NCI-H510A treated with DMSO at 0.1 percent for 48 hours (cell line): ENCODE measurements around the gene FBXW10B.
"Not testable (repeated sequence)": the region's sequence is repeated elsewhere in the genome, so short reads cannot be mapped to it uniquely, and the experiment has no call there.

Experiments used
- DNase-seq: peaks from one replicate; lab custom pipeline; 2025; lab: John Stamatoyannopoulos, UW

FBXW10B gene

GRCh38 chr17:15619331-15620058 lies at the start of gene FBXW10B:
Gene FBXW10B, minus strand, starts transcription at chr17:15619704. Its CDS starts 192 bp downstream, at chr17:15619512.
- not testable (repeated sequence) for DNase-seq

GRCh38 chr17:15663691-15664090 lies 44.2 kb upstream of the FBXW10B start:
- DNase-seq = no peak

- no peak for DNase-seq
These were observed 43.7 kb upstream of the FBXW10B start for GRCh38 chr17:15663176-15663575.

- DNase-seq = no peak
These were observed 43.2 kb upstream of the FBXW10B start for GRCh38 chr17:15662681-15663080.

- no peak for DNase-seq
These were observed 40.6 kb upstream of the FBXW10B start for GRCh38 chr17:15660077-15660476.

- DNase-seq = no peak
These were observed 40.2 kb upstream of the FBXW10B start for GRCh38 chr17:15659663-15660062.

- DNase-seq = no peak
These were observed 39.7 kb upstream of the FBXW10B start for GRCh38 chr17:15659236-15659635.

- DNase-seq = no peak
These were observed 38.8 kb upstream of the FBXW10B start for GRCh38 chr17:15658296-15658695.

GRCh38 chr17:15657868-15658267 lies 38.4 kb upstream of the FBXW10B start:
- no peak for DNase-seq

GRCh38 chr17:15654886-15655561 lies 35.5 kb upstream of the FBXW10B start:
- no peak for DNase-seq

- not testable (repeated sequence) for DNase-seq
These were observed 34.9 kb upstream of the FBXW10B start for GRCh38 chr17:15654401-15654800.

- no peak for DNase-seq
These were observed 33.5 kb upstream of the FBXW10B start for GRCh38 chr17:15652960-15653359.

GRCh38 chr17:15651583-15652110 lies 32.1 kb upstream of the FBXW10B start:
- DNase-seq = peak; percentile 97

GRCh38 chr17:15650741-15651582 lies 31.5 kb upstream of the FBXW10B start:
- peak; percentile 90 for DNase-seq

GRCh38 chr17:15649861-15650421 lies 30.4 kb upstream of the FBXW10B start:
- peak; percentile 32 for DNase-seq

GRCh38 chr17:15648386-15648785 lies 28.9 kb upstream of the FBXW10B start:
- DNase-seq = no peak

GRCh38 chr17:15645942-15646312 lies 26.4 kb upstream of the FBXW10B start:
- peak; percentile 67 for DNase-seq

GRCh38 chr17:15645099-15645941 lies 25.8 kb upstream of the FBXW10B start:
- DNase-seq = peak; percentile 49

GRCh38 chr17:15642505-15643251 lies 23.2 kb upstream of the FBXW10B start:
- DNase-seq = not testable (repeated sequence)

- not testable (repeated sequence) for DNase-seq
These were observed 22.5 kb upstream of the FBXW10B start for GRCh38 chr17:15642014-15642413.
